GM12891 (cell line): ENCODE measurements around the gene LDHAL6A.

Experiments
- PAX5 ChIP-seq: IDR thresholded peaks from 2 replicates; pipeline ENCODE4 v1.6.1; 2011; ENCODE audit warnings: low read length, moderate library complexity, mild to moderate bottlenecking; ENCODE audit not compliant: insufficient read depth, severe bottlenecking
- POLR2A ChIP-seq: IDR thresholded peaks from 2 replicates; pipeline ENCODE4 v1.6.1; 2011; ENCODE audit warnings: low read depth, low read length, control low read depth
- POLR2AphosphoS5 ChIP-seq: IDR thresholded peaks from 2 replicates; pipeline ENCODE4 v1.6.1; 2011; ENCODE audit warnings: low read depth, low read length, control low read depth
- SPI1 ChIP-seq: IDR thresholded peaks from 2 replicates; pipeline ENCODE4 v1.6.1; 2011; ENCODE audit warnings: low read depth, low read length, control low read depth
- TAF1 ChIP-seq: IDR thresholded peaks from 2 replicates; pipeline ENCODE4 v1.6.1; 2011; ENCODE audit warnings: low read depth, low read length, control low read depth

GRCh38 chr11:18468961-18469360, 13.3 kb downstream of the LDHAL6A start:
- TF ChIP-seq POLR2A, result no peak
- no peak for TF ChIP-seq TAF1
- no peak for TF ChIP-seq POLR2AphosphoS5
- no peak for TF ChIP-seq SPI1
- TF ChIP-seq PAX5, result no peak
